Ammon's horn (tissue), 1 donor: Measurements from ENCODE around the gene KIAA1755.
A peak's percentile ranks its signal among the peaks of the same experiment; 100 is the strongest.

Experiments used
- DNase-seq: peaks from one replicate; pipeline ENCODE4 v3.0.0-alpha.2; 2016; ENCODE audit warnings: low spot score

KIAA1755 gene

DNA sequence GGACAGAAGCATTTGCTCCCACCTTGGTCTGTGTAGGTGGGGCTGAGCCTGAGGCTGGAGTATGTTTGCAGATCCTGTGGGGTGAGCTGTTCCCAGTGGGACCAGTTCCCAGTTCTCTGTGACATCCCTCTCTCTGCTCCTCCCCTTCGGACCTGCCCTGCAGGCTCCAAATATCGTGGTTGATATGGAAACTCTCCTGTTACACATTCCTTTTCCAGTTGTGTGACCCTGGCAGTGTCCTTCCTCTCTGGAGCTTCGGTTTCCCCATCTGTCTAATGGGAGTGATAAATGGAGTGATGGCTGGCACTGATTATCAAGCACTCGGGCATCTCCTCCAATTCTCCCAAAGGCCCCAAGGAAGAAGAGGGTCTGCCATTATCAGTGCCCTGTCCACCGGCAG, 79.8 kb downstream of the KIAA1755 start:
- no peak for DNase-seq

DNA sequence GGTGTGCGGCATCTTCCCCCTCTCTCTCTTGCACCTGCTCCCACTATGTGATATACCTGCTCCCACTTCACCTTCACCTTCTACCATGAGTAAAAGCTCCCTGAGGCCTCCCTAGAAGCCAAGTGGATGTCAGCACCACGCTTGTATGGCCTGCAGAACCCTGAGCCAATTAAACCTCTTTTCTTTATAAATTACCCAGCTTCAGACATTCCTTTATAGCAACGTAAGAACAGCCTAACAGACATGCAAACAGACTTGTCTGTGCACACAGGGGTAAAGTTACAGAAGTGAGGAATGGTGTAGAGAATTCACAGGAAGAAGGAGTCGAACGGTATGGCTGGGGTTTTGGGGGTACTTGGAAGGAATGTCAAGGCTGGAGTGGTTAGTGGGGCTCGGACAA, 80.7 kb downstream of the KIAA1755 start:
- no peak for DNase-seq

DNA sequence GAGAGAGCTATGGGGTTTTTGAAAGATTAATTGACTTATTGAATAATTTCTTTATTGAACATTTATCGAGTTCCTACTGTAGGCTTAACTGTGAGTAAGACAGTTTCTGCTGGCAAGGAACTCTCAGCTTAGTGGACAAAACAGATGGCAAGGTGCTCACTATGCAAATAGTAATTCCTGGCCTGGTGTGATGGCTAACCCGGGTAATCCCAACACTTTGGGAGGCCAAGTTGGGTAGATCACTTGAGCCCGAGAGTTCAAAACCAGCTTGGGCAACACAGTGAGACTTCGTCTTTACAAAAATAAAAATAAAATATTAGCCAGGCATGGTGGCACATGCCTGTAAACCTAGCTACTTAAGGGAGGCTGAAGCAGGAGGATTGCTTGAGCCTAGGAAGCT, 82.0 kb downstream of the KIAA1755 start:
- no peak for DNase-seq

DNA sequence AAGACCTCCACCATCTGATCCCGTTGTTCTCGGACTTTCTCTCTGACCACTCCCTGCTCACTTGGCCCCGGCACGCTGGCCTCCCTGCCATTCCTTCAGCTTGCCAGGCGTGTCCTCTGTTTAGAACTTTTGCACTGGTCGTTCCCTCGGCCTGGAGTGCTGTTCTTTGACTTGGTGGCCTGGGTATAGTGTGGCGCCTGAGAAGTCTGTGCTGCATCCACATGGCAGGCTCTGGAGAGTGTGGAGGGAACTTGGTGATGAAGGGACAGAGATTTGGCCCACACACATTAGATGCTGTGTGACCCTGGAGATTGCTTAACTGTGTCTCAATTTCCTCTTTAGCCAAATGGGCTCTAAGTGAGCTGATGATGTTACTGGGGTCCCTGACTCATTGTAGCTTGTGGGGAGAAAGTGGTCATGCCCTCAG, 82.5 kb downstream of the KIAA1755 start:
- no peak for DNase-seq

DNA sequence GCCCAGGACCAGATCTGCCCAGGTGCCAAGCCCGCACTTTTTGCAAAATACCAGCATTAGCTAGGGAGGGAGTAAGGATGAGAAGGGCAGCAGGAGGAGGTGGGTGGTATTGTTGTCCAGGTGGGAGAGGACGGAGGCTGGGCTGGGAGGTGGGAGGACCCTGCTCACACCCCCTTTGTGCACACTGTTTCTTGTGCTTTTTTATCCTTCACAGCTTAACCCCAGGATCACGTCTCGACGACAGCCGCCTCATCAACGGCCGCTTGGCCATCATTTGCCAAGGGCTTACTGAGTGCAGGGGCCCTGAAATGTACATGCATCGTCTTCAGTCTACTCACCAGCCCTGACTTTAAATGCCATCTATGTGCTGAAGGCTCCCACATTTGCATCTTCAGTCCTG, 83.3 kb downstream of the KIAA1755 start:
- no peak for DNase-seq

DNA sequence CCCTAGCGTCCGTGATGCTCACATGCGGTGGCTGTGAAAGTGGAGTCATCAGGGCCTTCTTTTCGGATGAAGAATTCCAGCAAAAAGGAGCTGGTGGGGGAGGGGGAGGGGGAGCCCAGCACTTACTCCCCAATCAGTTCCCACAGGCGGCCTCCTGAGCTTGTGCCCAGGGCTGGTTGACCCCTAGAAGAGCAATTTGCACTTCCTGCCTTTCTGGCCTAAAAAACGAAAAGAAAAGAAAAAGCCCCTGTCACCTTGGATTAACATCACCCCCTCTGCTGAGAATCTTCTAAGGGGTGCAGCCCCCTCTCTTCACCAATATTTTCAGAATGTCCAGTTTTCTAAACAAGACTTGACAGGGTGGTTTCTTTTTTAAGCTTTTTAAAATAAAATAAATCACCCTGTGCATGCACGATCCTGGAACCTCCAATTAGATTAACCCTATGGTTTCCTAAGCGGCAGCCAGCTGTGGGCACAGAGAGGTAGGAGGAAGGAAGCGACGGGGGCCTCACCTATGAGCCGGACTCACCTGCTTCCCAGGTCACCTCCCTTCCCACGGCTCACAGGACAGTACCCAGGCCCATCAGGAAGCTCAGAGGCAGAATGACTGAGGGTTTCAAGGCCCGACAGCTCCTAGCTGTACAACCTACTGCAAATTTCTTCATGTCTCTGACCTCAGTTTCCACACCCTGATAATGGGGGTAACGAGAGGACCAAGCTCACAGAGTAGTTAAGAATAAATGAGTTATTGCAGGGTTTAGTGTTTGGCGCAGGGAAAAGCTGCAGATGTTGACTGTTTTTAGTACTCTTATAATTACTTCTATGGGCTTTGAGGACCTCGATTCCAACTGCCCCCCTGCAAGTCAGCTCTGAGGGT, 85.0 kb downstream of the KIAA1755 start:
- no peak for DNase-seq

DNA sequence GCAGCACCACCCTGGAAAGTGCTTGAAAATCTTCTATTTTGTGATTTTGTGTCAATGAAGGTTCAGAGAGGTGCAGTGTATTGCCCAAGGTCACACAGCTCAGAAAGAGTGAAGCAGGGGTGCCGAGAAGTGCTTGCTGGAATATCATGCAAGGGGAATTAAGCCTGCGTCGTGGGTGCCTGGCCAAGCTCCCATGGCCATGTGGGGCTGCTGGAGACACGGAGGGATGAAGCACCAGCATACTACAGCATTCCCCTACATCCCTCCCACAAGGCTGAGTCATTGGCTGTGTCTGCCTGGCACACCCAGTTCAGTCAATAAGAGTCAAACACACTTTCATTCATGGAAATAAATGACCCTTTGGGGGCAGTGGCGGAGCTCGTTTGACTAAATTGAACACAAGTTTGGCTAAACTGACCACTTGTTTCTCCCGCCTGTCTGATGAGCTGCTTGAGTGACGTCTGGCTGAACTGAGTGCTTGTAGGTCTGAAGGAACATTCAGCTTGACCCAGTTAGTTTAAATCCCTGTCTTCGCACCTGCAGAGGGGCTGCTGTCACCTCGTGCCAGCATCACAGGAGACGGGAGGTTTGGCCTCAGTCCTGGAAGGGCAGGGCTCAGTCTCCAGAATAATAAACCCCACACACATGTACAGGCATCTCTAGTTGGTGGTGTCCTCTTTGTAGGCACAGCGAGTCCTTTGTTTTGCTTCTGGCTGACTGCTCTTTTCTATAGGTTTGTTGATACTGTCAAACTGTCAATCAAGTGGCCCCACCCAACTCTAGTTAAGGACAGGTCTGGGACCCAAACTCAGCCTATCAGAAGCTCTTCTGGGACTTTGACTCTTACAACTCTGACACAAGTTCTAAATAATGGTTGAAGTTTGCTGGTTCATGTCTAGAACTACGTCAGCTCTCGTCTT, 87.0 kb downstream of the KIAA1755 start:
- peak; percentile 66 for DNase-seq

DNA sequence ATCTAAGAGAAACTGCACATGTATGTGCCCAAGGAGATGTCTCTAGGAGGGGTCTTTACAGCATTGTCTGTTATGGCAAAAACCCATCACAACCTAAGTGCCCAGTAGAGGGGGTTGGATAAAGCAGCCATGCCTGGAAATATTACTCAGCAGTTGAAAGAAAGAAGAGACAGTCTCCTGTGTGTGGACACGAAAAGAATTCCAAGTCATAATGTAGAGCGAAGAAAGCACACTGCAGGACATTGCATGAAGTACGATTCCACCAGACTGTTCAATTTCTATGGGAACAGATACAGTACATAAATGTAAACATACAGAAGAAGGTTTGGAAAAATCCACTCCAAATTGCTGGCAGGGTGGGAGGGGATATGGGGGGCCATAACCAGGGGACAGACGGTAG, 88.1 kb downstream of the KIAA1755 start:
- no peak for DNase-seq

DNA sequence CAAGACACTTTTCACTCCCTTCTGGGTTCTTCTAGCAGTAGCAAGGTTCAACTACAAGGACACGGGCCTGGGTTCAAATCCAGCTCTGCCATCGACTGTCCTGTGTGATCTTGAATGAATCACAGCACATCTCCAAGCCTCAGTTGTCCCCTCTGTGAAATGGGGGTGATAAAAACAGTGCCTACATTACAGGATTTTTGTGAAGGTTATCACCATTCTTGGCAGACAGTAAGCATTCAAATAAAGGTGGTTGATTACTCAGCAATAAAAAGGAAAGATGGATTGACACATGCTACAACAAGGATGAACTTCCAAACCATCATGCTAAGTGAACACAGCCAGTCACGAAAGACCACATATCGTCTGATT, 88.9 kb downstream of the KIAA1755 start:
- no peak for DNase-seq

DNA sequence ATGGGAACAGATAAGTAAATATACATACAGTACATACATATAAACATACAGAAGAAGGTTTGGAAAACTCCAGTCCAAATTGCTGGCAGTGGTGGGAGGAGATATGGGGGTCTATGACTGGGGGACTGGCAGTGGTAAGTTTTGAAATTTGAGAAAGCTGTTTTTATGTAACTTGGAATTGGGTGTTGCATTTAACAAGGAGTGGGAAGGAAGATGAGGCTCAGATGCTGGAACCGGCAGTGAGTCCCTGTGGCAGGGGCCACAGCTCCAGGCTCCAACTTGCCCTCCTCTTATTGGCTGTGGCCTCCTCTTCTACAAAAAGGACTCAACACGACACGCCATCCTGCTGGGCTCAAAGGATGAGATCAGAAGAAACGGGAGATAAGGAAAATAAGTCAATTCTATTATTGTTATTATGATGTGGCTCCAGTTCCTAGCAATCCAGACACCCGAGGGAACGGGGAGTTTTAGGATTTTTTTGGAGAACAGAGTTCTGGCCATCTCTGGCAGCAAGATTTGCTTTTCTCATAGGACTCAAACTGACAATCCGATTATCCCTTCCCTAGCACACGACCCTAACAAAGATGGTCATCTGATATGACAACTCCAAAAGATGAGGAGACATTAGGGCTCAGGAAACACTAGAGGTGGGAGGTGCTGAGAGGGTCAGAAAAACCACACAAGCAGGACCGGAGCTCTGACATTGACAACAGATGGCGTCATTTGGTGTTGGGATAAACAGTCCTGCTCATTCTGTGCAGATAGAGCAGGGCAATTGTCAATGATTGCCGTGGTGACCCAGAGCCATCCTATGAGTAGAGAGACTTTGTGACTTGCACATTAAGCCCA, 89.5 kb downstream of the KIAA1755 start:
- no peak for DNase-seq

DNA sequence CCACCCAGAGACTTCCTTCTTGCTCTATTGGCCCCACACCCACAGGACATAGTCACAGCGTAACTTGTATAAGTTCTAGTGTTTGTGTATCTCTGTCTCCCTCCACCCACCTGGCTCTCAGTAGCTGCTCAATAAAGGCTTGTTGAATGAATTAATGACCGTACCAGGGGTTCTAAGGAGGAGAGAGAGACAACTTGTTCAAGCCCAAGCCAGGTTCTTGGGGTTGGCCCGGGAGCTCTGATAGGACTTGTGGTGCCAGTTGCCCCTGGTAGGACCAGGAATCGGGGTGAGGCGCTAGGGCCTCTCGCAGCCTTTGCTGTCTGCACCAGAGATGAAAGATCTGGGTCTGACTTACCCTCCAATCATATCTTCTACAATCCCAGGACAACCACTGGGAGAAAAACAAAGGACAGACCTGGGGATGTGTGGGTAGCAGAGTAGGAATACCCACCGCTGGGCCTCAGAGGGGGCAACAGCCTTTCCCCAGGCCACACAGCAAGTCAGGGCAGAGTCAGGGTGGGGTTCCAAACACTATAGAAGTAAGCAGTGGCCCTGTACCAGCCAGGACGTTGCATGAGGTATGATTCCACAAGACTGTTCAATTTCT, 90.2 kb downstream of the KIAA1755 start:
- no peak for DNase-seq

DNA sequence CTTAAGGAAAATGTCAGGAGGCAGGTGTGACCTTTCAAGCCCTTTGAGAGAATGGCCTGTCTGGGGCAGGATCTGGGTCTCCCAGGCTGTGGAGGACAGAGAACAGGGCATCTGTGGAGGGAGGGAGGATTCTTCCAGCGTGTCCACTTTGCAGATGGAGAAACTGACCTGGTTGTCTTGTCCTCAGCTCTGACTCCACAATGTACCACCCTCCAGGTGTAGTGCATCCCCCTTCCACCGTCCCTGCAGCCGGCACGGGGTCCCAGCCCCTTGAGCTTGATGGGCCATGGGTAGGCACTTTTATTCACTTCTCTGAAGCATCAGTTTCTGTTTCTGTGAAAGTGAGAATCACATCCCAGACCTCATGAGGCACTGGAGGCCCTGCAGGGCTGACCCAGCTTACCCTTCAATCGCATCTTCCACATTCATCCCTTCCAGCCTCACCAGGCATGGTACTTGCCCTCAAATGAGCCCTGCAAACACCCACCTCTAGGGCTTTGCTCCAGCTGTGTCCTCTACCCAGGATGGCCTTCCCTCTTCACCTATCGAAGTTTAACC, 90.8 kb downstream of the KIAA1755 start:
- DNase-seq: no peak

DNA sequence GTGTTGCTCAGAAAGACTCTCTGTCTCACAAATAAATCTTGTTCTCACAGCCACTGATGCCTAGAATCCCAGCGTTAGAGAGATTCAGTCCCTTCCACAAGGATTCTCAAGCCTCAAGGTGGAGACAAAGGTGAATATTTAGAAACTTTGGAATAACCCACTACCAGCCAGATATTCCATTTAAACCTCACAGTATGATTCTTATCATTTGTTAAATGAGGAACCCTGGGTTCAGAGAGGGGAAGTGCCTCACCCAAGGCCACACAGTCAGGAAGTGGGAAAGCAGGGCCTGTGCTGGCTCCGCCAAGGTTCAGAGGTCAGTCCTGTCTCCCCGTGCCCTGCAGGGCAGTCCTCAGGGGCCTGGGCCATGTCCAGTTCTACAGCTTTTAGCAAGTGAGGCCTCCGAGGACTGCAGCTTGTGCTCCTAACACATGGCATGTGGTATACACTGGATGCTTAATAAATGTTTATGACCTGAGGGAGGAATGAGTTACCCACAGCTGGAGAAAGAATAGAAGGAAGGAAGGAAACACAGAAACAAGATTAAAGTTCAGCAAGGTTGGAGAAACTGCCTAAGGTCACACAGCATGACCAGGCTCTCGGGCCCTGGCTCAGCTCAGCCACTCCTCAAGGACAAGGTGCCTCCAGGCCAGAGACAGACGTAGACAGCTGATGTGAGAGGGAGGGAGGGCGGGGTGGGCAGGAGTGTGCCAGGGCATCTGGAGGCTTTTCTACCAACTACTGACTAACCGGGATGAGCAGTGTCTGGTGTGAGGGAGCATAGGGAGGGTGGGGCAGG, 91.5 kb downstream of the KIAA1755 start:
- DNase-seq: peak; percentile 5

DNA sequence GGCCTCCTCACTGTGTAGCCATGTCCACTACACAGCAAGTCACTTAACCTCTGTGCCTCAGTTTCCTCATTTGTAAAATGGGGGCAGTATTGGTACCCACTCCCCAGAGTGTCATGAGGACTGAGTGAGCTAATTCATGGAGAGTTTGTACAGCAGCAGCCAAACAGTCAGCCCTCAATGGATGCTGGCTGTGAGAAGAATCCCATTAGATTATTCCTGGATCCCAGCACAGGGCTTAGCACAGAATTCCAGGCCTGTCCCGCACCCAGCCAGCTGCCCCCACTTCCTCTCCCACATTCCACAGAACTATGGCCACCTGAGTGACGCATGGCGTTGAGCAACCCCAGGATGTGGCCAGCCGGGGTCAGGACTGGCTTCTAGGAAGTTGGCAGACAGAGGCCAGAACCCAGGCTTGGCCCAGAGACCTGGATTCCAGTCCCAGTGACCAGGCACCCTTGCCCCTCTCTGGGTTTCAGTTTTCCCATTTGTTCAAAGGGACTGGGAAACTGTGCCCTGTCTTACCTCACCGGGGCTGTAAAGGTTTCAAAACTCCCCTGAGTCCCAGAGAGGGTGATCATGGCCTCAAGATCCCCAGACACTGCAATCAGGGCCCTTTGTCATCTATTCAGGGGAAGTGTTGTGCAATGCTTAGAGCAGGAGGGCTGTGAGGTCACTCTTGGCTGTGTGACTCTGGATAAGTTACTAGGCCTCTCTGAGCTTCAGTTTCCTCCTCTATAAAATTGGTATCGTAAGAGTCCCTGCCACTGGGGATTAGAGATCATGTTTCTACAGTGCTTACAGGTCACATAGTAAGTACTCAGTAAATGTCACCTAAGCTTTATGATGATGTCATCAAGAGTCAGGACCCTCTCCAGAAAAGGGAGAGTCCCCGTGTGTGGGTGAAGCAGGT, 92.4 kb downstream of the KIAA1755 start:
- no peak for DNase-seq

DNA sequence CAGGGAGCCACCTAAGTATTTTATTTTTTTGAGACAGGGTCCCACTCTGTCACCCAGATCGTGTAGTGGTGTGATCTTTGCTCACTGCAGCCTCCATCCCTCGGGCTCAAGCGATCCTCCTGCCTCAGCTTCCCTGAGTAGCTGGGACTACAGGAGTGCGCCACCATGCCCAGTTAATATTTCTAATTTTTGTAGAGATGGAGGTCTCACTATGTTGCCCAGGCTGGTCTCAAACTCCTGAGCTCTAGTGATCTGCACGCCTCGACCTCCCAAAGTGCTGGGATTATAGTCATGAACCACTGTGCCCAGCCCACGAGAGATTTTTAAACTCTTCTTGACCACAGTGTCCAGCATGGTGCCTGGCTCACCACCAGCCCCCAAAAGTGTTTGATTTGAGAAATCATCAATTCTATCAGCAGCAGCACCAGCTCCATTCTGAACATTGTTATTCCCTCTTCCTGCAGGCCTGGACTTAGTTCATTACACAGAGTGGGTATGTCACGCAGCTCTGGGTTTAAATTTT, 93.1 kb downstream of the KIAA1755 start:
- no peak for DNase-seq

DNA sequence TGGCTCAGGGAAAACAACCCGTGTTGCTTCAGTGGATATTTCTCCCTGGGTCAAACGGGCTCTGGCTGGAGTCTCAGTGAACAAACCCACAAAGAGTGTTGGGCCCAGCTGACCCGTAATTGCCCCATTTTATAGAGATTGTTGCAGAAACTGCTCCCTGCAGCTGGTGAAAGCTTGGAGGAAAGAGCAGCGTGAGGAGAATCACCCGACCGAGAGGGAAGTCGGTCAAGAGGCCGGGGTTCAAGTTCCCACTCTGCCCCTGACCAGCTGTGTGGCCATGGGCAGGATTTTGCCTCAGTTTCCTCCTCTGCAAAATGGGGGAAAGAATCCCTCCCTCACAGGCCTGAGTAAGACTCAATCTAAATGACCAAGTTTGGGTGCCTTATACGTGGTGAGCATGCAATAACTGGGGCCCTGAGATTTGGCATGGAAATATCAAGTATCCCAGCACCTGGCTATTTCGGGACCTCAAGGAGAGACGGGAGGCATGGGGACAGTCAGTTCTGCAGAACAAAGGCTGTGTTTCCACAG, 93.8 kb downstream of the KIAA1755 start:
- no peak for DNase-seq

DNA sequence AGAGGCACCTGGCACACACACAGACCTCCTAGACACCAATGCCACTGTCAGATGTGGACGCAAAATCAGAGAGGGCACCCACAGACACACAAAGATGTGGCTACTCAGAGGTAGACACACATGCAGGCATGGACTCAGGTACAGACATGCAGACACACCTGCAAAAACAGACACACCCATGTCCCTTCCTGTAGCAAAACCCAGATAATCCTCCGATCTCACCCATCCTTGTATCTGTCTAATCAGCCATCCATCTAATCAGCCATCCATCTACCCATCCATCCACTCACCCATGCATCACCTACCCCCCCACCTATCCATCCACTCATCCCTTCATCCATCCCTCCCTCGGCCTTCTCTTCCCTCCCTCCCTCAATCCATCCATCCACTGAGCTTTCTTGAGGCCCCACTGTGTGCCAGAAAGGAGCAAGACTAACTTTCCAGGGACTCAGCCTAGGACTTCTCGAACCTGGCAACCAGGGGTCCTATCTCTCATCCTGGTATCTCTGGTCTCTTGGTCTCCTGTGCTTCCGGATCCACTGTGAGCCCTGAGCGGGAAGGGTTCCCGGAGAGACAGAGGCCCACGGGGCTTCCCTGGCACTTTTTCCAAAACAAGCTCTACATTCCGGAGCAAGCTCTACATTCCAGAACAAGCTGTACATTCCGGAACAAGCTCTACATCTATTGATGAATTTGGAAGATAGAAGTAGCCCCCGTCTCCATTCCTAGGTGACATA, 94.4 kb downstream of the KIAA1755 start:
- no peak for DNase-seq
